ENCODE measurements around the gene HMCN2.

- no peak for TF ChIP-seq CTCF (IDR thresholded peaks at IDR 0.05)
- no peak for TF ChIP-seq EZH2 (IDR thresholded peaks at IDR 0.05)
Measured at GRCh38 chr9:130396581-130396980, 131.0 kb downstream of the HMCN2 start.

Measured in neural progenitor cell (in vitro differentiated cells).